ENCODE measurements around the gene IL17B.

The IL17B gene

GRCh38 chr5:149387982-149388381 lies 8.9 kb upstream of the IL17B start:
- no peak overlapping the region for H2BK5ac ChIP-seq (ENCODE audit: low read depth, low read length, poor library complexity, severe bottlenecking)
- peak overlapping the region; percentile 56 for H3K27ac ChIP-seq (ENCODE audit: low read length, poor library complexity, severe bottlenecking)
- no peak overlapping the region for H2BK15ac ChIP-seq (ENCODE audit: low read depth, poor library complexity, severe bottlenecking)
- no peaks in the 10 kb centered on the region for H3K27me3 ChIP-seq (ENCODE audit: control insufficient read depth in 1 of 2, insufficient read depth in 1 of 2, low read length in 2 of 2)
- DNase-seq, result peak; percentile 91
- H3K14ac ChIP-seq (ENCODE audit: low read length in 2 of 2), result peak overlapping the region in 1 of 2 experiments; percentile 37
- peak overlapping the region in 1 of 2 experiments; percentile 91 for H3K4ac ChIP-seq (ENCODE audit: low read depth in 1 of 2, low read length in 2 of 2)
- H2BK12ac ChIP-seq (ENCODE audit: low read length in 2 of 2), result peak overlapping the region; percentile 33 to 98
- H2AK5ac ChIP-seq (ENCODE audit: low read length, severe bottlenecking), result no peak overlapping the region
- H3K79me1 ChIP-seq (replicated peaks; ENCODE audit: low read length, poor library complexity, severe bottlenecking), result no peaks in the 10 kb centered on the region
- H3K4me3 ChIP-seq (ENCODE audit: insufficient read depth in 1 of 2, low read depth in 1 of 2, low read length in 2 of 2), result peak overlapping the region in 1 of 2 experiments; percentile 11
- H3K9ac ChIP-seq (ENCODE audit: low read length), result peak overlapping the region; percentile 31
- WGBS, result 0% methylated on average over 1 of the region's 1 CpG
- peak overlapping the region; percentile 5 for H4K8ac ChIP-seq (ENCODE audit: low read length)
- H3K4me2 ChIP-seq (ENCODE audit: low read length, poor library complexity, severe bottlenecking), result no peak overlapping the region
- no peak overlapping the region for H2AFZ ChIP-seq (ENCODE audit: low read depth, low read length)
- H3K9me3 ChIP-seq (ENCODE audit: control insufficient read depth, low read length), result no peaks in the 10 kb centered on the region
- H3K4me1 ChIP-seq (ENCODE audit: control insufficient read depth, insufficient read depth, low read depth, low read length), result peaks cover 10% of the 10 kb centered on the region
- H4K91ac ChIP-seq (ENCODE audit: low read length), result peak overlapping the region; percentile 20
- no peak overlapping the region for H3K23ac ChIP-seq (ENCODE audit: low read length in 2 of 2)
- H2BK120ac ChIP-seq (ENCODE audit: low read depth, low read length), result peak overlapping the region; percentile 83
- peak overlapping the region; percentile 81 to 96 for H3K18ac ChIP-seq (ENCODE audit: low read depth in 1 of 2, low read length in 2 of 2)
- no peaks in the 10 kb centered on the region for H3K36me3 ChIP-seq (ENCODE audit: control insufficient read depth in 1 of 2, insufficient read depth in 2 of 2, low read depth in 1 of 2, low read length in 2 of 2)

DNA sequence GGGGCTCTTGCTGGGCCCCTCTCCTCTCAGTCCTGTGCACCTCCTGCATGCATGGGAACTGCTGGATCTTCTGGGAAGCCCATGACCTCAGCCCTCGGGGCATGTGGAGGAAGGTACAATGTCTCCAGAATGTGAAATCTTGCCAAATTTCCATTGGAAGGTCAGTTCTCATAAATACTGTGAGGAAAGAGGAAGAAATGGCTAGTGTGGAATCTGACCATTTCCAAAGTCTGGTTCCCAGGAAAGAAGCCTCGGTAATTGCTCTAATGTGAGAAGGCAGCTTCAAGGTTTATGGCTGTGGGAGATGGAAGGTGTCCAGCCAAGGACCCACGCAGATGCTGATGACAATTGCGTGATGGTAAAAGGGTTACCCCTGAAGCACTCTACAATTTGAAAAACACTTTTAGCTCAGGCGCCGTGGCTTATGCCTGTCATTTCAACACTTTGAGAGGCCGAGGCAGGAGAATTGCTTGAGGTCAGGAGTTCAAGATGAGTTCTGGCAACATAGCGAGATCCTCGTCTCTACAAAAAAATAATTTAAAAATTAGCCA lies 8.1 kb upstream of the IL17B start:
- peak; percentile 95 for DNase-seq
- H2BK12ac ChIP-seq (ENCODE audit: low read length in 2 of 2), result peak overlapping the region; percentile 87 to 91
- peaks cover 13% of the 10 kb centered on the region for H3K4me1 ChIP-seq (ENCODE audit: control insufficient read depth, insufficient read depth, low read depth, low read length)
- no peak overlapping the region for H3K4me3 ChIP-seq (ENCODE audit: insufficient read depth in 1 of 2, low read depth in 1 of 2, low read length in 2 of 2)
- H3K36me3 ChIP-seq (ENCODE audit: control insufficient read depth in 1 of 2, insufficient read depth in 2 of 2, low read depth in 1 of 2, low read length in 2 of 2), result no peaks in the 10 kb centered on the region
- H3K27me3 ChIP-seq (ENCODE audit: control insufficient read depth in 1 of 2, insufficient read depth in 1 of 2, low read length in 2 of 2), result no peaks in the 10 kb centered on the region
- H3K4ac ChIP-seq (ENCODE audit: low read depth in 1 of 2, low read length in 2 of 2), result peak overlapping the region; percentile 42 to 69
- 26% methylated on average over 9 of the region's 9 CpGs for WGBS
- no peak overlapping the region for H2BK5ac ChIP-seq (ENCODE audit: low read depth, low read length, poor library complexity, severe bottlenecking)
- H3K9ac ChIP-seq (ENCODE audit: low read length), result no peak overlapping the region
- no peaks in the 10 kb centered on the region for H3K9me3 ChIP-seq (ENCODE audit: control insufficient read depth, low read length)
- no peak overlapping the region for H3K4me2 ChIP-seq (ENCODE audit: low read length, poor library complexity, severe bottlenecking)
- H3K27ac ChIP-seq (ENCODE audit: low read length, poor library complexity, severe bottlenecking), result no peak overlapping the region
- peak overlapping the region in 1 of 2 experiments; percentile 23 for H3K14ac ChIP-seq (ENCODE audit: low read length in 2 of 2)
- no peak overlapping the region for H3K23ac ChIP-seq (ENCODE audit: low read length in 2 of 2)
- H2BK120ac ChIP-seq (ENCODE audit: low read depth, low read length), result peak overlapping the region; percentile 90
- H2AK5ac ChIP-seq (ENCODE audit: low read length, severe bottlenecking), result no peak overlapping the region
- peak overlapping the region; percentile 28 for H4K8ac ChIP-seq (ENCODE audit: low read length)
- H3K18ac ChIP-seq (ENCODE audit: low read depth in 1 of 2, low read length in 2 of 2), result peak overlapping the region; percentile 25 to 81
- peak overlapping the region; percentile 4 for H2BK15ac ChIP-seq (ENCODE audit: low read depth, poor library complexity, severe bottlenecking)
- H4K91ac ChIP-seq (ENCODE audit: low read length), result peak overlapping the region; percentile 70
- H2AFZ ChIP-seq (ENCODE audit: low read depth, low read length), result no peak overlapping the region
- H3K79me1 ChIP-seq (replicated peaks; ENCODE audit: low read length, poor library complexity, severe bottlenecking), result no peaks in the 10 kb centered on the region

DNA sequence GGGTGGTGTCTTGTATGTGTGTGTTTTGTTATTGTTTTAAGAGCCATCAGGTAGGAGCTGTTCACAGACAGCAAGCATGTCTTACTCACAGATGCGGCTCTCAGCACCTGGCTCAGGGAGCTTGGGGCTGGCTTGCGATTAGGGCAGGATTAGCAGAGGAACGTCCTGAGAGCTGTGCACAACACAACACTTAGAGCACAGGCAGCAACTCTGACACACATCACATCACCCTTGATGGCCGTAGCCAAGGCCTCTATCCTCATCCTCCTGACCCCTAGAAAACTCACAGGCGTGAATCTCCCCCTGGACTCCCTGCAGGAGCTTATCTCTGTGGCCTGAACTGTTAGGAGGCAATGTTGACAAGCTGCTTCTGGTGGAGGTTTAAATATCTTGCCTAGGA lies 7.1 kb upstream of the IL17B start:
- H3K27ac ChIP-seq (ENCODE audit: low read length, poor library complexity, severe bottlenecking), result no peak overlapping the region
- H3K27me3 ChIP-seq (ENCODE audit: control insufficient read depth in 1 of 2, insufficient read depth in 1 of 2, low read length in 2 of 2), result no peaks in the 10 kb centered on the region
- WGBS, result 29% methylated on average over 4 of the region's 5 CpGs

GRCh38 chr5:149383399-149383798 lies 4.3 kb upstream of the IL17B start:
- H3K18ac ChIP-seq (ENCODE audit: low read depth in 1 of 2, low read length in 2 of 2), result peak overlapping the region; percentile 63 to 95
- H2BK15ac ChIP-seq (ENCODE audit: low read depth, poor library complexity, severe bottlenecking), result peak overlapping the region; percentile 92
- peak overlapping the region; percentile 99 for H2BK12ac ChIP-seq (ENCODE audit: low read length in 2 of 2)
- H3K9ac ChIP-seq (ENCODE audit: low read length), result no peak overlapping the region
- peak overlapping the region; percentile 97 for H4K91ac ChIP-seq (ENCODE audit: low read length)
- H2AK5ac ChIP-seq (ENCODE audit: low read length, severe bottlenecking), result no peak overlapping the region
- peak overlapping the region in 1 of 2 experiments; percentile 87 for H3K14ac ChIP-seq (ENCODE audit: low read length in 2 of 2)
- H3K27ac ChIP-seq (ENCODE audit: low read length, poor library complexity, severe bottlenecking), result no peak overlapping the region
- H2BK120ac ChIP-seq (ENCODE audit: low read depth, low read length), result peak overlapping the region; percentile 90
- H3K4me3 ChIP-seq (ENCODE audit: insufficient read depth in 1 of 2, low read depth in 1 of 2, low read length in 2 of 2), result no peak overlapping the region
- H3K23ac ChIP-seq (ENCODE audit: low read length in 2 of 2), result no peak overlapping the region
- no peaks in the 10 kb centered on the region for H3K9me3 ChIP-seq (ENCODE audit: control insufficient read depth, low read length)
- no peaks in the 10 kb centered on the region for H3K36me3 ChIP-seq (ENCODE audit: control insufficient read depth in 1 of 2, insufficient read depth in 2 of 2, low read depth in 1 of 2, low read length in 2 of 2)
- peaks cover 15% of the 10 kb centered on the region for H3K4me1 ChIP-seq (ENCODE audit: control insufficient read depth, insufficient read depth, low read depth, low read length)
- peak overlapping the region; percentile 81 for H4K8ac ChIP-seq (ENCODE audit: low read length)
- H3K79me1 ChIP-seq (replicated peaks; ENCODE audit: low read length, poor library complexity, severe bottlenecking), result no peaks in the 10 kb centered on the region
- no peak overlapping the region for H2BK5ac ChIP-seq (ENCODE audit: low read depth, low read length, poor library complexity, severe bottlenecking)
- DNase-seq, result peak; percentile 45
- no peak overlapping the region for H2AFZ ChIP-seq (ENCODE audit: low read depth, low read length)
- H3K4me2 ChIP-seq (ENCODE audit: low read length, poor library complexity, severe bottlenecking), result no peak overlapping the region
- 87% methylated on average over 9 of the region's 9 CpGs for WGBS
- H3K27me3 ChIP-seq (ENCODE audit: control insufficient read depth in 1 of 2, insufficient read depth in 1 of 2, low read length in 2 of 2), result peaks cover 0 to 4% of the 10 kb centered on the region in 2 experiments
- peak overlapping the region; percentile 75 to 96 for H3K4ac ChIP-seq (ENCODE audit: low read depth in 1 of 2, low read length in 2 of 2)

More for the DNA sequence above, 7.1 kb upstream of the IL17B start:
- Histone ChIP-seq H3K4me2 (ENCODE audit: low read length, poor library complexity, severe bottlenecking) (no peak overlapping the region), H2BK120ac (ENCODE audit: low read depth, low read length) (peak overlapping the region; percentile 90), H4K91ac (ENCODE audit: low read length) (peak overlapping the region; percentile 87), H2BK12ac (ENCODE audit: low read length in 2 of 2) (peak overlapping the region; percentile 57 to 87), H3K4ac (ENCODE audit: low read depth in 1 of 2, low read length in 2 of 2) (peak overlapping the region; percentile 92 to 94), H3K4me3 (ENCODE audit: insufficient read depth in 1 of 2, low read depth in 1 of 2, low read length in 2 of 2) (no peak overlapping the region), H3K9ac (ENCODE audit: low read length) (no peak overlapping the region), H2BK5ac (ENCODE audit: low read depth, low read length, poor library complexity, severe bottlenecking) (no peak overlapping the region), H3K9me3 (ENCODE audit: control insufficient read depth, low read length) (no peaks in the 10 kb centered on the region), H2BK15ac (ENCODE audit: low read depth, poor library complexity, severe bottlenecking) (peak overlapping the region; percentile 75), H2AFZ (ENCODE audit: low read depth, low read length) (no peak overlapping the region), H3K36me3 (ENCODE audit: control insufficient read depth in 1 of 2, insufficient read depth in 2 of 2, low read depth in 1 of 2, low read length in 2 of 2) (no peaks in the 10 kb centered on the region), H3K14ac (ENCODE audit: low read length in 2 of 2) (no peak overlapping the region), H3K23ac (ENCODE audit: low read length in 2 of 2) (no peak overlapping the region), H3K79me1 (replicated peaks; ENCODE audit: low read length, poor library complexity, severe bottlenecking) (no peaks in the 10 kb centered on the region), H2AK5ac (ENCODE audit: low read length, severe bottlenecking) (no peak overlapping the region), H3K18ac (ENCODE audit: low read depth in 1 of 2, low read length in 2 of 2) (peak overlapping the region; percentile 65 to 83), H3K4me1 (ENCODE audit: control insufficient read depth, insufficient read depth, low read depth, low read length) (peaks cover 15% of the 10 kb centered on the region), H4K8ac (ENCODE audit: low read length) (peak overlapping the region; percentile 92)
- DNase-seq, result peak; percentile 60
